Activated CD4-positive, CD25-positive, alpha-beta regulatory T cell treated with anti-CD3 and anti-CD28 coated beads, Interleukin-2, amount 50 U/mL, for 72 hours (primary cell): ENCODE measurements around the gene THAP4.
"Not testable (repeated sequence)": the region's sequence is repeated elsewhere in the genome, so short reads cannot be mapped to it uniquely, and the experiment has no call there.

Source experiments
- DNase-seq: peaks from one replicate; pipeline ENCODE4 v3.0.0; 2021

The THAP4 gene

DNA sequence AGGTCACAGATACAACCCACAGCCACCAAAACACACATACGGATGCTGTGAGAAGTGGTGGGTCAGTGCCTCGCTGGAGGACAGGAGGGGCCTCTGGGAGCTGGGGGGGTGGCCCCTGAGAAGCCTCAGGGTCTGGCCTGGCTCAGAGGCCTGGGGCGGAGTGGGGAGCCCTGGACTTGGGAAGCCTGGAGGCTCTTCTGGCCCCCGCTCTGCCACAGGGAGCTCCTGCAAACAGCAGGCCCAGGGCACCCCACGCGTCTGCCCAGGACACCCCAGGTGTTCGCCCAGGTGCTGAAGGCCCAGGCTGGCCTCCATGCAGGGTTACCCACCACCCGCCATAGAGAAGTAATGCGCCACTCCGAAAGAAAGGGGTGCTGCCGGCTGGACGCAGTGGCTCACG lies 25.9 kb downstream of the THAP4 start:
- DNase-seq, result no peak

GRCh38 chr2:241609859-241610793 lies 26.8 kb downstream of the THAP4 start:
- peak; percentile 82 for DNase-seq

GRCh38 chr2:241608881-241609280 lies 28.1 kb downstream of the THAP4 start:
- no peak for DNase-seq

DNA sequence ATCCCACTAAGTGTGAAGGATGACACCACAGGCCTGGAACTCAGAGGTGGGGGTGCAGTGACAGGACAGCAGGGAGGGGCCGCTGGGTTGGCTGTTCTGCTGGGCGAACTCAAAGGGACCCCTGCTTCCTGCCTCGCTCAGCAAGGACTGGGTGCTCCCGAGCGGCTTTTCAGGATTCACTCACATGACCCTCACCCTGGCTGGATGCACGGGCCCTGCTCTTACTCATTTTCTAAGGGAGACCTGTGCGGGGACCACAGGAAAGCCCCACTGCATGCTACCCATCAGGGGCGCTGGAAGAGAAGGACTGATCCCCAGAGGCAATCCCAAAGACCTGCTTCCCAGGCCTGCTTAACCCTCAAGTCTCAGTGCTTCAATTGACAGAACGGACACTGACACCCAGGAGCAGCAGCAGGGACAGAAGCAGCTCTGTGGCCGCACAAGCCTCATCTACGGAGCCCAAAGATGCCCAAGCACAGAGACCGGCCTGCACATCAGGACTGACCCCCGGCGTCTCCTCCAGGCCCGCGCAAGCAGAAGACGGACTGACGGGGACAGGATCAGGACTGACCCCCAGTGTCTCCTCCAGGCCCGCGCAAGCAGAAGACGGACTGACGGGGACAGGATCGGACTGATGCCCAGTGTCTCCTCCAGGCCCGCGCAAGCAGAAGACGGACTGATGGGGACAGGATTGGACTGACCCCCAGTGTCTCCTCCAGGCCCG lies 29.6 kb downstream of the THAP4 start:
- no peak for DNase-seq

DNA sequence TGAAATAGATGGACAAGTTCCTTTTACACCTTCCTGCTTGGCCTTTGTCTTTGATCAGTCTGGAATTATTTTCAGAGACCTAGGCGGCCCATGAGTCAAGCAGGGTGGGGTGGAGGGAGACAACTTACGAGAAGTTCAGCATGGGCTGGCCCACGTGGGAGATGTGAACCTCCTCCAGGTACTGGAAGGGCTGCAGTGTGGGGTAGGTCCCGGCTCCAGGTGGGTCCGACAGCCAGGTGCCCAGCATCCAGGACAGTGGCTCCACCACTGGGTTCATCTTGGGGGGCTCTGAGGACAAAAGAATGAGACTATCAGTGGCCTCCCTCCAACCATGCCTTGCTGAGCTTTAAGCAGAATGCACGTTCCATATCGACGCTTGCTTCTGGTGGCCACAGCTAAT lies 30.8 kb downstream of the THAP4 start:
- DNase-seq, result no peak

GRCh38 chr2:241603686-241604085 lies 33.3 kb downstream of the THAP4 start:
- DNase-seq, result no peak

GRCh38 chr2:241602720-241603119 lies 34.2 kb downstream of the THAP4 start:
- no peak for DNase-seq

DNA sequence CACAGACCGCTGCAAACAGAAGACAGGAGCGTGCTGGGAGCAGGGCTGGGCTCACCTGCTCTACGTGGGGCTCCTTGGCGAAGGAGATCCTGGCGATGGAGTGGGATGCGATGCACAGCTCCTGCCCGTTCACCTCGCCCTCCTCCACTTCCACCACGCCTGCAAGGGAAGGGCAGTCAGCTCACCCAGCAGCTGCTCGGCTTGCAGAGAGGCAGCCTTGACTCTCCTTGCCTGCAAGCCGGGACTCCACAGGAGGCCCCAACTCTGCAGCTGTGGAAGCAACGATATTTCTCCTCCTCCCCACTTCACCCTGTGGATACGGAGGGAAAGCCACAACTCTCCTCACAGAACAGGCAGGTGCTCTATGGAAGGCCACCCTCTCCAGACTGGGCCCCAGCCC lies 35.1 kb downstream of the THAP4 start:
- DNase-seq, result no peak

DNA sequence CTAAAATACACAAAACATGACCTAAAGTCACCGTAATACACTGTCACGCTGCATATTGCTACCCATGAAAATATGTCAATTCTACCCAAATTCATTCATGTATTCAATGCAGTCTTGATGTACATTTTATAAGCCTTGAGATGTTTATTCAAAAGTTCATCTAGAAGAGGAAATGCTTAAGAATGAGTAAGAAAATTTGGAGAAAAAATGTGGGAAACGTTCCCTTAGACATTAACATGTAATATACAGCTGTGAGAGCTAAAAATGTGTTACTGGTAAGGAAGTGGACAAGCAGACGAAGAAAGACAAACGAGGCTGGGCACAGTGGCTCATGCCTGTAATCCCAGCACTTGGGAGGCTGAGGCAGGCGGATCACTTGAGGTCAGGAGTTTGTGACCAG lies 37.3 kb downstream of the THAP4 start:
- DNase-seq, result no peak

DNA sequence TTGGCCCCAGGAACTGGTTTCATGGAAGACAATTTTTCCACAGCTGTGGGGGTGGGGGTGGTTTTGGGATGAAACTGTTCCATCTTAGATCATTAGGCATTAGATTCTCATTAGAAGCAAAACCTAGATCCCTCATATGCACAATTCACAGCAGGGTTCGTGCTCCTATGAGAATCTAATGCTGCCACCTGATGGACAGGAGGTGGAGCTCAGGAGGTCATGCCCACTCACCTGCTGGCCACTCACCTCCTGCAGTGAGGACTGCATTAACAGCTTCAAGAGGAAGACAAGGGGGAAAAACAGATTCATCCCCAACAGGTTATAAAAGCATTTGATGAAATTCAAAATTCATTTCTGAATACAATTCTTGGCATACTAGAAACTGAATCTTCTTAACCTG lies 38.5 kb downstream of the THAP4 start:
- DNase-seq, result no peak

DNA sequence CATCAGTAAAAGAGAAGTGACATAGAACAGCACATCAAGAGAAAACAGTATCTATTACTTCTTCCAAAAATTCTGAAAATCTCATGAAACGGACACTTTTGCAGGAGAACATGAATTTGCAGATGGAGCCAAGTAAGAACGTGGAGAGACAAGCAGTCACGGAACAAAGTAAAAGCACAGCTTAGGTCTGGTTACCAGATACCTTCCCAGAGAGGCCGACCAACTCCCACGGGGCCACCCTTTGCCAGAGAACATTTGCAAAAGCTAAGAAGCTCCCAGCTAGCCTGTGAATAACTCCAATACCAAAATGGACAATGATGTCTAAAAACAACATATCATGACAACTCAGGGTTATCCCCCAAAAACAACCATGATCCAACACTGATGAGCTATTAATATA lies 38.9 kb downstream of the THAP4 start:
- DNase-seq, result no peak

- no peak for DNase-seq
Observed at GRCh38 chr2:241597561-241597960, 39.4 kb downstream of the THAP4 start.

- DNase-seq, result no peak
Observed at GRCh38 chr2:241595600-241596140, 41.3 kb downstream of the THAP4 start.

DNA sequence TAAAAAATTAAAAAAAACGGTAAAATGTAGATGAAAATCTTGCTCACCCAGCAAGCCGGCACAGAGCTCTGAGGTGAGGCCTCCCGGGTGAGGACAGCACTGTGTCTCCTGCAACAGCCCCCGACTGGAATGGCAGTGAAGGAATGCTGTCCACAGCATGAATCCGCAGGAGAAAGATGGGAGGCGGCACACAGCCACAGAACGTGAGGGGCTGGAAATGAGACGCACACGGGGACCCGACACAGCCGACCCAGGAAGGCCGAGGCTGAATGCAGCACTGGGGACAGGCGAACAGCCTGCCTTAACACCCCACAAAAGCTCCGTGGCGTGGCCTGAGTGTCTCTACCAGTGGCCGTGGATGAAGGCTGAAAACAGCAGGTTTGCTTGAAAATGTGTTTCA lies 43.7 kb downstream of the THAP4 start:
- no peak for DNase-seq

DNA sequence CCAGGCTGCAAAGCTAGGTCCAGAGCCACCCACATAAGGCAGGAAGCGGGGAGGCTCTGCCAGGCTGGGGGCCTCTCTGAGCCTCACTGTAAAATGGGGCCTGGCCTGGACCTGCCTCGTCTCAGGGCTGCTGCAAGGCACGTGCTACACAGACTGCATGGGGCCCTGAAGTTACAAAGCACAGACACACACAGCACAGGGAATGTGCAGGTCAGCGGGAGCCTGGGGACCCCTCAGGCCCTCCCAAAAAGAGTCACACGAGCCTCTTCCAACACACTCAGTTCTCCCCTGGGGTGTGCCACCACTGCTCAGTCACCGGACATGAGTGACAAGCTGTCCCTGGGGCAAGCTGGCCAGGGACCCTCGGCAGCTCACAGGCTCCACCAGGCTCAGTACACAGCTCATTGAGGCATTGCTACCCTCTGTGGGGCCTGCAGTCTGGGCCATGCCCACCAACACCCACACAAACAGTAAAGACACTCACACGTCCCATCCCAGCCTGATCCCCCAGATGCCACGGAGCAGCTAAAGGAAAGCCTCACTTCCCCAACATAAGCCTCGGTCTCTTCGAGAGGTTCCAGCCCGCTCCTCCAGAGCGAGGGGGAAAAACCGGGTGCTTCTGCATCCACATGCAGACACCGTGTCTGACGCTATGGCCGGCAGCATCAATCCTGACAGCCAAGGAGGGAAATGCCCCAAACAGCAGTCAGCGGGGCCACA lies 44.7 kb downstream of the THAP4 start:
- no peak for DNase-seq

DNA sequence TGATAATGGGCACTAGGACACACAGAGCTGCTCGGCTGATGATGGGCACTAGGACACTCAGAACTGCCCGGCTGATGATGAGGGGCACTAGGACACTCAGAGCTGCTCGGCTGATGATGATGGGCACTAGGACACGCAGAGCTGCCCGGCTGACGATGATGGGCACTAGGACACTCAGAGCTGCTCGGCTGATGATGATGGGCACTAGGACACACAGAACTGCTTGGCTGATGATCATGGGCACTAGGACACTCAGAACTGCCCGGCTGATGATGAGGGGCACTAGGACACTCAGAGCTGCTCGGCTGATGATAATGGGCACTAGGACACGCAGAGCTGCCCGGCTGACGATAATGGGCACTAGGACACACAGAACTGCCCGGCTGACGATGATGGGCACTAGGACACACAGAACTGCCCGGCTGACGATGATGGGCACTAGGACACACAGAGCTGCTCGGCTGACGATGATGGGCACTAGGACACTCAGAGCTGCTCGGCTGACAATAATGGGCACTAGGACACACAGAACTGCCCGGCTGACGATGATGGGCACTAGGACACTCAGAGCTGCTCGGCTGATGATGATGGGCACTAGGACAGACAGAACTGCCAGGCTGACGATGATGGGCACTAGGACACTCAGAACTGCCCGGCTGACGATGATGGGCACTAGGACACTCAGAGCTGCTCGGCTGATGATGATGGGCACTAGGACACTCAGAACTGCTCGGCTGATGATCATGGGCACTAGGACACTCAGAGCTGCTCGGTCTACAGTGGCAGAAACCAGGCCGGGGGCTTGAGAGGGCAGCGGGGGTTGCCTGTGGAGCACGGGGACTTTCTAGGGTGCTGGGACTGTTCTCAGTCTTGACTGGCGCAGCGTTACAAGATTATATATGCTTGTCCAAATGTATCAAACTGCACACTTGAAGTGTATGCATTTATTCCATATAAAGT lies 46.2 kb downstream of the THAP4 start:
- not testable (repeated sequence) for DNase-seq

DNA sequence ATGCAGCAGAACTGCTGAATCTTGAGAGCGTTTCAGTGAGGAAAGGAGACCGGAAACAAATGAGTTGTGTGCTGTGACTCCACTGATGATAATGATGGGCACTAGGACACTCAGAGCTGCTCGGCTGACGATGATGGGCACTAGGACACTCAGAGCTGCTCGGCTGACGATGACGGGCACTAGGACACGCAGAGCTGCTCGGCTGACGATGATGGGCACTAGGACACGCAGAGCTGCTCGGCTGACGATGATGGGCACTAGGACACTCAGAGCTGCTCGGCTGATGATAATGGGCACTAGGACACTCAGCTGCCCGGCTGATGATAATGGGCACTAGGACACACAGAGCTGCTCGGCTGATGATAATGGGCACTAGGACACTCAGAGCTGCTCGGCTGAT lies 47.1 kb downstream of the THAP4 start:
- not testable (repeated sequence) for DNase-seq

DNA sequence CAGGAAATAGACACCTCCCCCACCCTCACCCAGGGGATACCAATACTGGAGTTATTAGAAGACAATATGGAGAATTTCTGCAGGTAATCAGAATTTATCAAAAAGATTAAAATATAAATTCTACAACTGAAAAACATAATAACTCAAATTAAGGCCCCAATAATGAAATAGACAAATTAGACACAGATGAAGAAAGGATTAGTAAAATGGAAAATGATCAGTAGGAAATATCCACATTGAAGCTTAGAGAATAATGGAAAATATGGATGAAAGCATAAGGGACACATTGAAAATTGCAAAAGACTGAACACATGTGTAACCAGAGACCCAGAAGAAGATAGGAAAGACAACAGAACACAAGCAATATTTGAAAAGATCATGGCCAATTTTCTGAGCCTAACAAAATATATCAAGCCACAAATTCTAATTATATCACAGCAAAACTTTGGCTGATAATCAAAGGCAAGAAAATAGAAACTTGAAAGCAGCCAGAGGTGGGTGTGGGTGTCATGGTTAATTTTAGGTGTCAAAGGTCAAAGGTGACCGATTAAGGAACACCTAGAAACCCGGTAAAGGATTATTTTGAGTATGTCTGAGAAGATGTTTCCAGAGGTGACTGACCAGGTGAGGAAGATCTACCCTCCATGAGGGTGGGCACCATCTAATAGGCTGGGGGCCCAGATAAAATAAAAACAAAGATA lies 50.2 kb downstream of the THAP4 start:
- no peak for DNase-seq

GRCh38 chr2:241584436-241584835 lies 52.5 kb downstream of the THAP4 start:
- no peak for DNase-seq

DNA sequence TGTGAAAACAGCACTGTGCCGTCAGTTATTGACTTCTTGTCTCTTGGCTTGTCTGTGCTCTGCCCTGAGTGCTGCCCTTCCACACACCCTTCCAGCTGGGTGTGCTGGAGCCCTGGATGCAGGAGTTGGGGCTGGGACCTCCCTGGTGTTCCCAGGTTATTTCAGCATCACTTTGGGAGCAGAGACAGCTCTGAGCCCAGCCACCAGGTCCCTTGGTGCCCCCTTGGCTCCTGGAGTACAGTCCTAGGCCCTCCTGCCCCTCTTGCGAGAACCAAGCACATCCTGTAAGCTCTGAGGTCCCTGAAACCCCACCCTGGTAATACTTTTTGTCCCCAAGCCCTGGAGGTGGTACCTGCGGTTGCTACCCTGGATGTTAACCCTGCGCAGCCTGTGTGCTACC lies 54.2 kb downstream of the THAP4 start:
- no peak for DNase-seq

GRCh38 chr2:241582328-241582727 lies 54.6 kb downstream of the THAP4 start:
- DNase-seq, result no peak
